ENCODE results near the gene CACNA1I.

CACNA1I gene

GRCh38 chr22:39563571-39564428 lies 6.8 kb upstream of the CACNA1I start:
- DNase-seq, result no peak
- intact Hi-C loops (cut with DNase I), result no loop called here

- intact Hi-C loops (cut with DNase I), result no loop called here
Observed at GRCh38 chr22:39565414-39565944, 5.1 kb upstream of the CACNA1I start.

GRCh38 chr22:39567135-39567946 lies 3.2 kb upstream of the CACNA1I start:
- intact Hi-C loops (cut with DNase I), result no loop called here
- DNase-seq, result no peak

More at GRCh38 chr22:39565414-39565944, 5.1 kb upstream of the CACNA1I start:
- no peak for DNase-seq

- intact Hi-C loops (cut with DNase I), result no loop called here
- DNase-seq, result no peak
Observed at GRCh38 chr22:39568278-39568981, 2.1 kb upstream of the CACNA1I start.

- intact Hi-C loops (cut with DNase I), result no loop called here
- DNase-seq, result no peak
Observed at GRCh38 chr22:39569066-39569465, 1.5 kb upstream of the CACNA1I start.

GRCh38 chr22:39570226-39570625 lies 327 bp upstream of the CACNA1I start:
- intact Hi-C loops (cut with DNase I), result no loop called here
- no peak for DNase-seq

GRCh38 chr22:39571538-39571937 lies 985 bp downstream of the CACNA1I start:
- intact Hi-C loops (cut with DNase I), result no loop called here

GRCh38 chr22:39574779-39575551 lies 4.4 kb downstream of the CACNA1I start:
- intact Hi-C loops (cut with DNase I), result no loop called here
- no peak for DNase-seq

More at GRCh38 chr22:39571538-39571937, 985 bp downstream of the CACNA1I start:
- no peak for DNase-seq

GRCh38 chr22:39575552-39575825 lies 4.9 kb downstream of the CACNA1I start:
- no peak for DNase-seq
- intact Hi-C loops (cut with DNase I), result no loop called here

- no peak for DNase-seq
Observed at GRCh38 chr22:39576027-39576426, 5.5 kb downstream of the CACNA1I start.

GRCh38 chr22:39577366-39577765 lies 6.8 kb downstream of the CACNA1I start:
- intact Hi-C loops (cut with DNase I), result no loop called here
- no peak for DNase-seq

More at GRCh38 chr22:39576027-39576426, 5.5 kb downstream of the CACNA1I start:
- intact Hi-C loops (cut with DNase I), result no loop called here

- DNase-seq, result no peak
- intact Hi-C loops (cut with DNase I), result no loop called here
Observed at GRCh38 chr22:39577900-39578299, 7.3 kb downstream of the CACNA1I start.

- intact Hi-C loops (cut with DNase I), result no loop called here
- DNase-seq, result peak in 2 of 10 donors; percentile 42 to 59
Observed at GRCh38 chr22:39580006-39580441, 9.5 kb downstream of the CACNA1I start.

GRCh38 chr22:39580795-39581194 lies 10.2 kb downstream of the CACNA1I start:
- intact Hi-C loops (cut with DNase I), result no loop called here

GRCh38 chr22:39581303-39581702 lies 10.8 kb downstream of the CACNA1I start:
- peak in 3 of 10 donors; percentile 20 to 79 (median 40) for DNase-seq
- intact Hi-C loops (cut with DNase I), result no loop called here

More at GRCh38 chr22:39580795-39581194, 10.2 kb downstream of the CACNA1I start:
- peak in 3 of 10 donors; percentile 35 to 55 (median 50) for DNase-seq

GRCh38 chr22:39583066-39583667 lies 12.6 kb downstream of the CACNA1I start:
- DNase-seq, result no peak
- intact Hi-C loops (cut with DNase I), result no loop called here

GRCh38 chr22:39589875-39590274 lies 19.3 kb downstream of the CACNA1I start:
- DNase-seq, result peak in 1 of 10 donors; percentile 88
- intact Hi-C loops (cut with DNase I), result no loop called here

- peak in 4 of 10 donors; percentile 32 to 85 (median 76) for DNase-seq
- intact Hi-C loops (cut with DNase I), result no loop called here
Observed at GRCh38 chr22:39592081-39593065, 21.8 kb downstream of the CACNA1I start.
